C4-2B (cell line): Measurements from ENCODE around the gene APOBEC3A.

Experiments used
- CTCF ChIP-seq: fragments of 450-650 bp; conservative IDR thresholded peaks from 2 replicates; pipeline ENCODE4 v1.5.1; 2017; ENCODE audit warnings: mild to moderate bottlenecking
- ZFX ChIP-seq: fragments of 450-650 bp; IDR thresholded peaks from 2 replicates; pipeline ENCODE4 v1.6.1; 2017

GRCh38 chr22:38924347-38924952 is 33.0 kb upstream of the APOBEC3A start:
- TF ChIP-seq CTCF (no peak), ZFX (no peak)
